CD8-positive, alpha-beta memory T cell (primary cell): ENCODE measurements around the gene ST3GAL5. TPM values are rescaled to one million over a fixed set of nuclear protein-coding genes. Genes with fewer than 3 reads are reported as not detected.

Experiments used
- CTCF ChIA-PET: fragments of 350-600 bp; sonication (Branson Sonifier 250); formaldehyde crosslinking; loops from one replicate; lab custom pipeline; 2021; ENCODE audit warnings: antibody characterized with exemption; lab: Charles Lee
- POLR2A ChIA-PET: fragments of 350-600 bp; sonication (Branson Sonifier 250); formaldehyde crosslinking; loops from one replicate; lab custom pipeline; 2021; ENCODE audit warnings: antibody characterized with exemption; lab: Charles Lee
- DNase-seq, 5 donors: peaks; one replicate each; pipeline versions ENCODE4 v3.0.0 to v3.0.0-alpha.2; 2020 to 2022; ENCODE audit warnings: mixed read lengths in 1 of 5
- H3K27ac ChIP-seq: one replicate; pipeline ENCODE4 v1.7.0; 2013; ENCODE audit warnings: low read depth, mild to moderate bottlenecking, low read length, moderate library complexity
- H3K27me3 ChIP-seq: 2 replicates; pipeline ENCODE4 v1.7.0; 2013; ENCODE audit warnings: low read length, mild to moderate bottlenecking; ENCODE audit not compliant: insufficient read depth, poor library complexity, severe bottlenecking
- H3K36me3 ChIP-seq: 2 replicates; pipeline ENCODE4 v1.7.0; 2013; ENCODE audit warnings: mild to moderate bottlenecking, low read length, moderate library complexity; ENCODE audit not compliant: insufficient read depth
- H3K4me1 ChIP-seq: 2 replicates; pipeline ENCODE4 v1.7.0; 2013; ENCODE audit warnings: mild to moderate bottlenecking, low read length, moderate library complexity; ENCODE audit not compliant: insufficient read depth
- H3K4me3 ChIP-seq: 2 replicates; pipeline ENCODE4 v1.7.0; 2013; ENCODE audit warnings: mild to moderate bottlenecking, low read length
- H3K9me3 ChIP-seq: 2 replicates; pipeline ENCODE4 v1.7.0; 2013; ENCODE audit warnings: mild to moderate bottlenecking, low read length
- H3K27ac Mint-ChIP-seq, 8 donors: one replicate each; pipeline ENCODE4 v1.8.0; 2020 to 2021; ENCODE audit warnings: mixed read lengths in 8 of 8, mild to moderate bottlenecking in 6 of 8, inconsistent platforms in 3 of 8, moderate library complexity in 3 of 8
- H3K27me3 Mint-ChIP-seq, 2 donors: one replicate each; pipeline ENCODE4 v1.8.0; 2020 to 2021; ENCODE audit warnings: mixed read lengths in 2 of 2, mild to moderate bottlenecking in 1 of 2, moderate library complexity in 1 of 2
- H3K36me3 Mint-ChIP-seq, 3 donors: one replicate each; pipeline ENCODE4 v1.8.0; 2020 to 2021; ENCODE audit warnings: mixed read lengths in 3 of 3, inconsistent platforms in 1 of 3, mild to moderate bottlenecking in 1 of 3
- H3K4me1 Mint-ChIP-seq, 3 donors: one replicate each; pipeline ENCODE4 v1.8.0; 2020 to 2021; ENCODE audit warnings: mixed read lengths in 3 of 3, inconsistent platforms in 1 of 3, mild to moderate bottlenecking in 1 of 3
- H3K4me3 Mint-ChIP-seq, 7 donors: one replicate each; pipeline ENCODE4 v1.8.0; 2020 to 2021; ENCODE audit warnings: mixed read lengths in 7 of 7, mild to moderate bottlenecking in 6 of 7, moderate library complexity in 4 of 7, inconsistent platforms in 2 of 7
- H3K9me3 Mint-ChIP-seq, 5 donors: one replicate each; pipeline ENCODE4 v1.8.0; 2020 to 2022; ENCODE audit warnings: mixed read lengths in 5 of 5, mild to moderate bottlenecking in 3 of 5, moderate library complexity in 2 of 5, inconsistent platforms in 1 of 5
- polyA plus RNA-seq: library from polyadenylated mRNA; unstranded; fragments of 300-500 nt; fragmentation: Illumina TruSeq; gene quantifications from one replicate; pipeline ENCODE4 v1.2.3, GENCODE V29; 2021
- total RNA-seq, 2 experiments: library from RNA; stranded (reverse); gene quantifications; one replicate each; pipeline ENCODE4 v1.2.3, GENCODE V29; 2021

The ST3GAL5 gene
- total and polyA plus RNA-seq, 3 experiments from 2014 or later = 11.1 to 21.8 (median 11.2) TPM

- H3K27ac ChIP-seq = no peak overlapping the region
- no peaks in the 10 kb centered on the region for H3K4me1 ChIP-seq
- Mint-ChIP-seq H3K27ac (peak overlapping the region in 1 of 8 donors; percentile 8), H3K36me3 (no peaks in the 10 kb centered on the region), H3K4me1 (no peaks in the 10 kb centered on the region), H3K9me3 (peaks cover 0 to 1% (median 0%) of the 10 kb centered on the region in 5 donors), H3K27me3 (peaks cover 24 to 60% of the 10 kb centered on the region in 2 donors), H3K4me3 (no peak overlapping the region)
- CTCF ChIA-PET = no interaction called here
- peaks cover 11% of the 10 kb centered on the region for H3K27me3 ChIP-seq
- no peaks in the 10 kb centered on the region for H3K9me3 ChIP-seq
- no peaks in the 10 kb centered on the region for H3K36me3 ChIP-seq
- DNase-seq = no peak
- no peak overlapping the region for H3K4me3 ChIP-seq
- POLR2A ChIA-PET = no interaction called here
Measured at GRCh38 chr2:85797263-85797660, 91.5 kb downstream of the ST3GAL5 start.

- H3K4me1 ChIP-seq = no peaks in the 10 kb centered on the region
- Mint-ChIP-seq H3K36me3 (no peaks in the 10 kb centered on the region), H3K27ac (peak overlapping the region in 1 of 8 donors; percentile 8), H3K27me3 (peaks cover 22 to 65% of the 10 kb centered on the region in 2 donors), H3K4me3 (no peak overlapping the region), H3K4me1 (no peaks in the 10 kb centered on the region), H3K9me3 (peaks cover 0 to 1% (median 0%) of the 10 kb centered on the region in 5 donors)
- ChIA-PET CTCF (no interaction called here), POLR2A (no interaction called here)
- no peak for DNase-seq
- H3K4me3 ChIP-seq = no peak overlapping the region
- H3K27ac ChIP-seq = no peak overlapping the region
- H3K9me3 ChIP-seq = no peaks in the 10 kb centered on the region
- no peaks in the 10 kb centered on the region for H3K36me3 ChIP-seq
- H3K27me3 ChIP-seq = peaks cover 11% of the 10 kb centered on the region
Measured at GRCh38 chr2:85796341-85797262, 92.2 kb downstream of the ST3GAL5 start.

GRCh38 chr2:85796046-85796340, 92.8 kb downstream of the ST3GAL5 start:
- DNase-seq = no peak
- Mint-ChIP-seq H3K4me1 (no peaks in the 10 kb centered on the region), H3K27ac (no peak overlapping the region), H3K27me3 (peaks cover 22 to 71% of the 10 kb centered on the region in 2 donors), H3K9me3 (peaks cover 0 to 1% (median 0%) of the 10 kb centered on the region in 5 donors), H3K36me3 (no peaks in the 10 kb centered on the region), H3K4me3 (no peak overlapping the region)
- Histone ChIP-seq H3K36me3 (no peaks in the 10 kb centered on the region), H3K27me3 (peaks cover 11% of the 10 kb centered on the region), H3K27ac (no peak overlapping the region), H3K4me3 (no peak overlapping the region), H3K4me1 (no peaks in the 10 kb centered on the region), H3K9me3 (no peaks in the 10 kb centered on the region)
- ChIA-PET CTCF (no interaction called here), POLR2A (no interaction called here)

- Histone ChIP-seq H3K27ac (no peak overlapping the region), H3K36me3 (no peaks in the 10 kb centered on the region), H3K27me3 (peaks cover 11% of the 10 kb centered on the region), H3K9me3 (no peaks in the 10 kb centered on the region), H3K4me1 (no peaks in the 10 kb centered on the region), H3K4me3 (no peak overlapping the region)
- H3K9me3 Mint-ChIP-seq = peaks cover 0 to 1% (median 0%) of the 10 kb centered on the region in 5 donors
- no peak overlapping the region for H3K4me3 Mint-ChIP-seq
- H3K27ac Mint-ChIP-seq = no peak overlapping the region
- no peaks in the 10 kb centered on the region for H3K4me1 Mint-ChIP-seq
- ChIA-PET CTCF (interaction anchor here (0.6 kb wide), 1 partner anchor 27 kb away, joined by 3 read pairs; no protein-coding TSS in a partner anchor), POLR2A (no interaction called here)
- H3K36me3 Mint-ChIP-seq = no peaks in the 10 kb centered on the region
- no peak for DNase-seq
- H3K27me3 Mint-ChIP-seq = peaks cover 22 to 71% of the 10 kb centered on the region in 2 donors
Measured at GRCh38 chr2:85795331-85796045, 93.3 kb downstream of the ST3GAL5 start.

- H3K4me1 ChIP-seq = no peaks in the 10 kb centered on the region
- DNase-seq = no peak
- Mint-ChIP-seq H3K4me3 (no peak overlapping the region), H3K36me3 (peaks cover 0 to 1% (median 0%) of the 10 kb centered on the region in 3 donors), H3K4me1 (no peaks in the 10 kb centered on the region), H3K9me3 (peaks cover 0 to 1% (median 0%) of the 10 kb centered on the region in 5 donors), H3K27ac (no peak overlapping the region), H3K27me3 (peaks cover 22 to 63% of the 10 kb centered on the region in 2 donors)
- POLR2A ChIA-PET = no interaction called here
- H3K36me3 ChIP-seq = no peaks in the 10 kb centered on the region
- CTCF ChIA-PET = no interaction called here
- no peaks in the 10 kb centered on the region for H3K9me3 ChIP-seq
- H3K4me3 ChIP-seq = no peak overlapping the region
- no peak overlapping the region for H3K27ac ChIP-seq
- peaks cover 11% of the 10 kb centered on the region for H3K27me3 ChIP-seq
Measured at GRCh38 chr2:85794491-85795121, 94.2 kb downstream of the ST3GAL5 start.

- H3K9me3 ChIP-seq = no peaks in the 10 kb centered on the region
- Mint-ChIP-seq H3K4me1 (no peaks in the 10 kb centered on the region), H3K9me3 (peaks cover 0 to 1% (median 0%) of the 10 kb centered on the region in 5 donors), H3K27ac (no peak overlapping the region), H3K36me3 (peaks cover 0 to 1% (median 0%) of the 10 kb centered on the region in 3 donors), H3K4me3 (no peak overlapping the region), H3K27me3 (peaks cover 21 to 58% of the 10 kb centered on the region in 2 donors)
- DNase-seq = no peak
- ChIA-PET POLR2A (no interaction called here), CTCF (no interaction called here)
- no peaks in the 10 kb centered on the region for H3K4me1 ChIP-seq
- H3K36me3 ChIP-seq = no peaks in the 10 kb centered on the region
- peaks cover 11% of the 10 kb centered on the region for H3K27me3 ChIP-seq
- no peak overlapping the region for H3K4me3 ChIP-seq
- H3K27ac ChIP-seq = no peak overlapping the region
Measured at GRCh38 chr2:85794038-85794441, 94.8 kb downstream of the ST3GAL5 start.

- peaks cover 6% of the 10 kb centered on the region for H3K27me3 ChIP-seq
- peaks cover 17 to 53% of the 10 kb centered on the region in 2 donors for H3K27me3 Mint-ChIP-seq
- H3K4me3 Mint-ChIP-seq = no peak overlapping the region
- no peaks in the 10 kb centered on the region for H3K4me1 ChIP-seq
- DNase-seq = no peak
- no peak overlapping the region for H3K4me3 ChIP-seq
- no peaks in the 10 kb centered on the region for H3K4me1 Mint-ChIP-seq
- peaks cover 0 to 1% (median 0%) of the 10 kb centered on the region in 5 donors for H3K9me3 Mint-ChIP-seq
- H3K9me3 ChIP-seq = no peaks in the 10 kb centered on the region
- no peak overlapping the region for H3K27ac Mint-ChIP-seq
- H3K36me3 ChIP-seq = no peaks in the 10 kb centered on the region
- ChIA-PET CTCF (no interaction called here), POLR2A (no interaction called here)
- H3K27ac ChIP-seq = no peak overlapping the region
- peaks cover 0 to 1% (median 0%) of the 10 kb centered on the region in 3 donors for H3K36me3 Mint-ChIP-seq
Measured at GRCh38 chr2:85793584-85793983, 95.2 kb downstream of the ST3GAL5 start.
